Activated T-helper 9 cell treated with anti-CD3 and anti-CD28 coated beads, Interleukin-2, amount 50 U/mL, for 16 hours (primary cell): ENCODE data around the gene PPWD1.

ENCODE experiments used
- DNase-seq: peaks from one replicate; pipeline ENCODE4 v3.0.0-alpha.2; 2020; ENCODE audit warnings: low read depth

PPWD1 gene

DNA sequence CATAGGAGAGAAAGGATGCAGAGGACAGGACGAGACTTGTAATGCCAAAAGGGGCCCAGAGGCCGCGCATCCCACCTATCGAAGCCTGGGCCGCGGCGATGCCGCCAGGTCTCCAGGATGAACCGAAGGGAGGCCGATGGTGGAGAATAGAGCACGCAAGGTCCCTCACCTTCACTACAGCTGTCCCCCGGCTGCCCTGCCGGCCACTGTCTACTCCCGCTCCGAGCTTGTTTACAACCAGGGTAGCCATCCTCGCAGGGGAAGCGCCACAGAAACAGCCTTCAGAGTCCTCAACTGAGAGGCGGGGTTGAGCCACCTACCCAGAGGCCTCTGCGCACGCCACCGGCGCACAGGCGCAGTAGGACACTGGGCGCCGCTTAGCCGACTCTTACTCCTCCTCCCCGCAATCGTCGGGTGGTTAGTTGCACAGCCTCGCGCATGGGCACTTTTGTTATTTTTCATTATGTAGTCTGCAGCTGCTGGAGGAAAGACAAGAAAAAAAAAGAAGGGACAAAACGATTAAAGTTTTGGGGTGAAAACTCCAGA, 61.0 kb downstream of the PPWD1 start, which contains the start of gene TRIM23:
TRIM23 (minus strand) TSS at position 309 of the 546 bp plus-strand sequence; CDS start at position 250, 59 bp downstream.
- DNase-seq, result peak; percentile 87

DNA sequence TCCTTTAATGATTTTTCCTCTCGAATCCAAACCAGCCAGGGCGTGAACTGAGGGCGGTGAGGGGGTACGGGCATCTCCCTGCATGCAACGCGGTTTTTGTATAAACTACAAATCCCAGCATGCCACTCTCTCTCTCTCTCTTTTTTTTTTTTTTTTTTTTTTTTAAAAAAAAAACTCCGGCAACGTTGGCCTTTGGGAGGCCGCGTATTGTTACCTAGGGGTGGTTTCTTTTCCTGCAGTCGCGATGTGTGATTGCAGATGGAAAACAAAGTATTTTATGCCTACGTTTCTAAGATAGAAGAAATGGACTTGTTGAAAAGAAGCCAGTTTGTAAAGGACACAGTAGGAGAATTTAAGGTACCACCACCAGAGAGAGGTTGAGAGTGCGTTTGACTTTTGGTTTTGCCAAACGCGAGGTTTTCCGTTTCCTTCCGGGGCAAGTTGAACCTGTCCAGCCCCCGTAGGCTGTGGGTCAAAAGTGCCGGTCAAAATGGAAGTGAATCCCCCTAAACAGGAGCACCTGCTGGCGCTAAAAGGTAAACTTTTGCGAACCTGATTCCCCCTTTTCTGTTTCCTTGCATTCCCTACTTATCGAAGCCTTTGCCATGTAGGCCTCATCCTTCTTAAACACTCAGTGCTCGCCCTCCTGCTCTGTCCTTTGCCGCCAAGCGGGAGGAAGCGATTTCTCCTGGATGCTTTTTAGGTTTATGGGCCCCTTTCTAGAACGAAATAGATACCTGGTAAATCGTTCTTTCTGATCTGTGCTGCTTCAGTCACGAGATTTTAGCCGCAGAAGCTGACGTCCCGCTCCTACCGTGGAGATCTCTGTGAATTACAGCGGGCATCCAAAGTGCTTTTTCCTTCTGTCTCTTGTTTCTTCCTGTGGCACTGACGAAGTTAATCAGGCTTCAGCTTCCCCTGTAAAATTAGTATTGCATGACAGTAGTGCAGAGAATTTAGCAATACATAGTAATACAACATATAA, 61.8 kb downstream of the PPWD1 start, which contains the start of the genes SHLD3 and TRAPPC13:
SHLD3 (plus strand) TSS at position 457 of the 985 bp plus-strand sequence. CDS start 4,561 bp downstream, outside the sequence.
TRAPPC13 (plus strand) TSS at position 457 of the 985 bp plus-strand sequence; CDS start at position 491, 34 bp downstream.
- DNase-seq, result peak; percentile 63

DNA sequence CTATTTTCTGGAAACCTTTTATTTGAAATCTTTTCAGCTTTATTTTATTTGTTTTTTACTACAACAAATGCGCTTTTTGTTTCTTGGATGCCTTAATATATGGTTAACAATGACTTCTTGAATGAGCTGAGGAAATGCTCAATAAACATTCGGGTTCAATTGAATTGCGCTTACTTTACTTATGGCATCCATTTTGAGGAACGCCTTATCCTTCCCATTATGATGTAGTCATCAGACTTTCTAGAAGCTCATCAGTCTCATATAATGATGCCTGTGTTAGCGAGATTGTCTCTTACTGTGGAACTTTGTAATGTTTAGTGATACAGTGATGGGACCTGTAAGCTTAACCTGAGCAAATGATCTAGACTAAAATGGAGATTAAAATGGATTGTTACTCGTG, 62.6 kb downstream of the PPWD1 start:
- no peak for DNase-seq

DNA sequence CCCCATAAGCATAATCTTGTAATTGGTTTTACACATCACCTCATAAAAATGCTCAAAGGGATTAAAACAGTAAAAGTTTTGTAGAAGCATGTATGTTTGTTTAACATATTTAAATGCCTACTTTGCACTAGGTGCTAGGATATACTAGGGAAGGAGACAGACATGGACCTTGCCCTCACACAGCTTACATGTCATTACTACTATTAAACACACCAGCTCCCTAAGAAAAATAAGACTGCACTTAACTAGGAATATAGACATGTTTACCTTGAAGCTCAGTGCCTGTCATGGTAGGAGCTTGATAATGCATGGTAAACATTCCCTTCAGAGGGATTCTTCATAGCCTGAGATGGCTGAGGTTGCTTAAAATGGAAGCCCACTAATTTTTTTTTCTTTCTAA, 67.9 kb downstream of the PPWD1 start:
- DNase-seq, result no peak
